HepG2 (cell line): Measurements from ENCODE around the gene CGB3. TPM values are rescaled to one million over a fixed set of nuclear protein-coding genes. Genes with fewer than 3 reads are reported as not detected.
A peak's percentile ranks its signal among the peaks of the same experiment; 100 is the strongest.

Source experiments
- ARHGAP35 ChIP-seq: sonication (generic); formaldehyde crosslinking; IDR thresholded peaks from 2 replicates; pipeline ENCODE4 v1.9.0; 2022; ENCODE audit warnings: mild to moderate bottlenecking, inconsistent platforms, moderate library complexity, missing genetic modification reagents, borderline replicate concordance
- ARID2 ChIP-seq: sonication (generic); formaldehyde crosslinking; IDR thresholded peaks from 2 replicates; pipeline ENCODE4 v1.8.1; 2022; ENCODE audit warnings: mild to moderate bottlenecking, missing genetic modification reagents, borderline replicate concordance
- CBX1 ChIP-seq: IDR thresholded peaks from one replicate; pipeline ENCODE4 v1.6.1; 2016; ENCODE audit warnings: antibody characterized with exemption, low read depth
- CHCHD3 ChIP-seq: sonication (generic); formaldehyde crosslinking; IDR thresholded peaks from 2 replicates; pipeline ENCODE4 v1.8.0; 2022; ENCODE audit warnings: mild to moderate bottlenecking, missing genetic modification reagents, moderate library complexity
- FOXC1 ChIP-seq: sonication (generic); formaldehyde crosslinking; IDR thresholded peaks from 2 replicates; pipeline ENCODE4 v1.8.0; 2022; ENCODE audit warnings: mild to moderate bottlenecking, missing genetic modification reagents, borderline replicate concordance
- HNRNPH1 ChIP-seq: fragments of 200-400 bp; formaldehyde crosslinking; optimal IDR thresholded peaks from 2 replicates; pipeline ENCODE3; 2017; ENCODE audit warnings: mild to moderate bottlenecking, low read depth, low read length
- KDM5A ChIP-seq: fragments of 200-600 bp; sonication (generic); IDR thresholded peaks from 2 replicates; pipeline ENCODE4 v1.7.0; 2018; ENCODE audit warnings: antibody characterized with exemption, mild to moderate bottlenecking, low read length, borderline replicate concordance
- PAWR ChIP-seq: sonication (generic); formaldehyde crosslinking; IDR thresholded peaks from 2 replicates; pipeline ENCODE4 v1.4.0; 2020; ENCODE audit warnings: missing genetic modification reagents, mild to moderate bottlenecking, borderline replicate concordance
- POLR2AphosphoS2 ChIP-seq: IDR thresholded peaks from 2 replicates; pipeline ENCODE4 v1.6.1; 2011; ENCODE audit warnings: low read depth, low read length, improper control_type of control experiment
- RAD21 ChIP-seq: fragments of 450-650 bp; formaldehyde crosslinking; IDR thresholded peaks from 2 replicates; pipeline ENCODE4 v1.5.0; 2020; ENCODE audit warnings: mild to moderate bottlenecking
- RARG ChIP-seq: sonication (generic); formaldehyde crosslinking; IDR thresholded peaks from 2 replicates; pipeline ENCODE4 v1.4.0; 2020; ENCODE audit warnings: low read depth, mild to moderate bottlenecking, missing genetic modification reagents
- SRSF1 ChIP-seq: fragments of 200-400 bp; formaldehyde crosslinking; optimal IDR thresholded peaks from 2 replicates; pipeline ENCODE3; 2017; ENCODE audit warnings: mild to moderate bottlenecking, low read depth, low read length, moderate library complexity
- SSRP1 ChIP-seq: IDR thresholded peaks from 2 replicates; pipeline ENCODE4 v1.6.1; 2016; ENCODE audit warnings: control low read depth
- ZMYM4 ChIP-seq: sonication (generic); formaldehyde crosslinking; IDR thresholded peaks from 2 replicates; pipeline ENCODE4 v1.8.1; 2023; ENCODE audit warnings: mild to moderate bottlenecking, missing genetic modification reagents
- ZNF205 ChIP-seq: IDR thresholded peaks from 2 replicates; pipeline ENCODE4 v1.6.1; 2018; ENCODE audit warnings: missing biosample characterization, missing genetic modification reagents
- ZNF326 ChIP-seq: sonication (generic); formaldehyde crosslinking; IDR thresholded peaks from 2 replicates; pipeline ENCODE4 v1.4.0; 2020; ENCODE audit warnings: missing genetic modification reagents, borderline replicate concordance
- ZNF354B ChIP-seq: sonication (generic); formaldehyde crosslinking; IDR thresholded peaks from 2 replicates; pipeline ENCODE4 v1.8.0; 2022; ENCODE audit warnings: mild to moderate bottlenecking, missing genetic modification reagents
- ZNF430 ChIP-seq: sonication (generic); formaldehyde crosslinking; IDR thresholded peaks from 2 replicates; pipeline ENCODE4 v1.9.0; 2021; ENCODE audit warnings: mild to moderate bottlenecking, missing genetic modification reagents
- ZNF432 ChIP-seq: sonication (generic); formaldehyde crosslinking; IDR thresholded peaks from 2 replicates; pipeline ENCODE4 v1.5.0; 2020; ENCODE audit warnings: missing genetic modification reagents, mild to moderate bottlenecking, borderline replicate concordance
- ZNF468 ChIP-seq: sonication (generic); formaldehyde crosslinking; IDR thresholded peaks from 2 replicates; pipeline ENCODE4 v1.8.0; 2022; ENCODE audit warnings: mild to moderate bottlenecking, moderate library complexity, missing genetic modification reagents
- ZNF549 ChIP-seq: sonication (generic); formaldehyde crosslinking; IDR thresholded peaks from 2 replicates; pipeline ENCODE4 v1.5.0; 2020; ENCODE audit warnings: missing genetic modification reagents
- ZNF879 ChIP-seq: sonication (generic); formaldehyde crosslinking; IDR thresholded peaks from 2 replicates; pipeline ENCODE4 v1.8.1; 2023; ENCODE audit warnings: missing genetic modification reagents
- ZSCAN22 ChIP-seq: sonication (generic); formaldehyde crosslinking; IDR thresholded peaks from 2 replicates; pipeline ENCODE4 v1.4.0; 2020; ENCODE audit warnings: mild to moderate bottlenecking, missing genetic modification reagents
- ZSCAN31 ChIP-seq: sonication (generic); formaldehyde crosslinking; IDR thresholded peaks from 2 replicates; pipeline ENCODE4 v1.5.0; 2020; ENCODE audit warnings: low read depth, mild to moderate bottlenecking, missing genetic modification reagents
- polyA plus RNA-seq, 8 experiments: library from polyadenylated mRNA; depleted of rRNA in 3 of 8; stranded (reverse) in 7 of 8; unstranded in 1 of 8; fragments of >200 nt; fragmentation: Illumina TruSeq in 4 of 8; extraction: Trizol in 4 of 8; gene quantifications; 2 replicates each; pipeline versions ENCODE4 v1.2.1 to v1.2.3, GENCODE V29; 2011 to 2016; ENCODE audit warnings: low read depth in 4 of 8, missing spikeins in 1 of 8, mixed read lengths in 1 of 8; ENCODE audit not compliant: insufficient read depth in 1 of 8
- total RNA-seq, 5 experiments: library from RNA; depleted of rRNA; stranded (reverse); fragments of >200 nt; fragmentation: Illumina TruSeq; extraction: Trizol; gene quantifications; 2 replicates each; pipeline ENCODE4 v1.2.3, GENCODE V29; 2016; ENCODE audit warnings: low read depth in 1 of 5
- TF ChIP-seq, protein P1 (sequence below): sonication (generic); formaldehyde crosslinking; IDR thresholded peaks from 2 replicates; pipeline ENCODE4 v1.4.0; 2020; ENCODE audit warnings: missing genetic modification reagents
- TF ChIP-seq, protein P2 (sequence below): IDR thresholded peaks from 2 replicates; pipeline ENCODE4 v1.6.1; 2016; ENCODE audit warnings: mild to moderate bottlenecking, missing biosample characterization, missing genetic modification reagents
- TF ChIP-seq, protein P3 (sequence below): sonication (generic); formaldehyde crosslinking; IDR thresholded peaks from 2 replicates; pipeline ENCODE4 v1.4.0; 2020; ENCODE audit warnings: missing genetic modification reagents, mild to moderate bottlenecking, borderline replicate concordance

CGB3 gene
- total and polyA plus RNA-seq, 2 of the 13 experiments (the other 11 are each of a cell fraction or from before 2014, with no cell fraction given): not detected

DNA sequence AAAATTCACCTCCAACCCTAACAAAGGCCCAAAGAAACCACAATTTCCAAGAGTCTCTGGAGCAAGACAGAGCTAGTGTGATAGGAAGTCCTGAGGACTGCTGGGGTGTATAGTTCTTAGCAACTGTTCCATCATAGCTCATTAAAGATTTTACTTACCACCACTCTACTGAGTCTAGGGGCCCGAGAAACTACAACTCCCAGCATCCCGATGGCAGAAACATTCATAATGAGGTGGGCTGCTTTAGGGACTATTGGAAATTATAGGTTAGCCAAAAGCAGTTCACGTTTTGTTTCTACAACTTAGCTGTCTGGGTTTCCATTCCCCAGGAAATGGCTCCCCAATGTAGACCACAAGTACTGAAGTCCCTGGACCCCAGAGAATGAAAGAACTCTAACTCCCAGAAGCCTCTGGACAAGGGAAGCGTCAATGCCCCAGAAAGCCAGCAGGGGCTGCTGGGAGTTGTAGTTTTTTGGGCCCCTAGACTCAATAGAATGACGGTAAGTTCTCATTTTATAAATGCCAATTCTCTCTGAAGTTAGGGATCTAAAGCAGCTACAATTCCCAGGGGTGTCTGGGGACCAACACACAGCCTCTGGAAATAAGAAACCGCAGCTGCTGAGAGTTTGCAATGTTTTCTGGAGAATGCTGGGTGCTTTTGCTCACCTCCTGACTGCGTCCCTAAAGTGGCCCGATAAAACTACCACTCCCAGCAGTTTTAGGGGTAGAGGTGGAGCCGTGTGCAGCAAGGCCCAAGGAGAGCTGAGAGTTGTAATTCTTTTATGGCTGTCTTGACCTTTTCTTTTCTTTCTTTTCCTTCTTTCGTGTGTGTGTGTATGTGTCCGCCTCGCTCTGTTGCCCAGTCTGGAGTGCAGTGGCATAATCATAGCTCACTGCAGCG, 47.9 kb downstream of the CGB3 start (continued):
- no peak for TF ChIP-seq ZNF468 (CRISPR knock-in tag)
- TF ChIP-seq, protein P1, sequence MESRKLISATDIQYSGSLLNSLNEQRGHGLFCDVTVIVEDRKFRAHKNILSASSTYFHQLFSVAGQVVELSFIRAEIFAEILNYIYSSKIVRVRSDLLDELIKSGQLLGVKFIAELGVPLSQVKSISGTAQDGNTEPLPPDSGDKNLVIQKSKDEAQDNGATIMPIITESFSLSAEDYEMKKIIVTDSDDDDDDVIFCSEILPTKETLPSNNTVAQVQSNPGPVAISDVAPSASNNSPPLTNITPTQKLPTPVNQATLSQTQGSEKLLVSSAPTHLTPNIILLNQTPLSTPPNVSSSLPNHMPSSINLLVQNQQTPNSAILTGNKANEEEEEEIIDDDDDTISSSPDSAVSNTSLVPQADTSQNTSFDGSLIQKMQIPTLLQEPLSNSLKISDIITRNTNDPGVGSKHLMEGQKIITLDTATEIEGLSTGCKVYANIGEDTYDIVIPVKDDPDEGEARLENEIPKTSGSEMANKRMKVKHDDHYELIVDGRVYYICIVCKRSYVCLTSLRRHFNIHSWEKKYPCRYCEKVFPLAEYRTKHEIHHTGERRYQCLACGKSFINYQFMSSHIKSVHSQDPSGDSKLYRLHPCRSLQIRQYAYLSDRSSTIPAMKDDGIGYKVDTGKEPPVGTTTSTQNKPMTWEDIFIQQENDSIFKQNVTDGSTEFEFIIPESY (CRISPR knock-in tag): peak; percentile 58; the same call in 1 of the 2 replicates
- TF ChIP-seq PAWR (CRISPR knock-in tag): no peak
- no peak for TF ChIP-seq ZMYM4 (CRISPR knock-in tag)
- TF ChIP-seq, protein P2, sequence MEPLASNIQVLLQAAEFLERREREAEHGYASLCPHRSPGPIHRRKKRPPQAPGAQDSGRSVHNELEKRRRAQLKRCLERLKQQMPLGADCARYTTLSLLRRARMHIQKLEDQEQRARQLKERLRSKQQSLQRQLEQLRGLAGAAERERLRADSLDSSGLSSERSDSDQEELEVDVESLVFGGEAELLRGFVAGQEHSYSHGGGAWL (CRISPR knock-in tag): no peak
- no peak for TF ChIP-seq KDM5A
- TF ChIP-seq ZNF326: no peak
- TF ChIP-seq CHCHD3 (CRISPR knock-in tag): no peak
- no peak for TF ChIP-seq ARHGAP35
- no peak for TF ChIP-seq RAD21
- TF ChIP-seq ZSCAN31: no peak
- TF ChIP-seq HNRNPH1: no peak
- no peak for TF ChIP-seq ZNF354B (CRISPR knock-in tag)
- TF ChIP-seq ZSCAN22 (CRISPR knock-in tag): no peak
- TF ChIP-seq SRSF1: no peak
- no peak for TF ChIP-seq SSRP1 (CRISPR knock-in tag)
- no peak for TF ChIP-seq FOXC1
- TF ChIP-seq POLR2AphosphoS2: no peak
- TF ChIP-seq ZNF879 (CRISPR knock-in tag): no peak
- no peak for TF ChIP-seq ZNF430 (CRISPR knock-in tag)
- TF ChIP-seq RARG: no peak
- TF ChIP-seq ZNF205 (CRISPR knock-in tag): no peak
- no peak for TF ChIP-seq ZNF432 (CRISPR knock-in tag)
- no peak for TF ChIP-seq CBX1
- TF ChIP-seq ARID2 (CRISPR knock-in tag): no peak
- TF ChIP-seq ZNF549 (CRISPR knock-in tag): no peak
- TF ChIP-seq, protein P3, sequence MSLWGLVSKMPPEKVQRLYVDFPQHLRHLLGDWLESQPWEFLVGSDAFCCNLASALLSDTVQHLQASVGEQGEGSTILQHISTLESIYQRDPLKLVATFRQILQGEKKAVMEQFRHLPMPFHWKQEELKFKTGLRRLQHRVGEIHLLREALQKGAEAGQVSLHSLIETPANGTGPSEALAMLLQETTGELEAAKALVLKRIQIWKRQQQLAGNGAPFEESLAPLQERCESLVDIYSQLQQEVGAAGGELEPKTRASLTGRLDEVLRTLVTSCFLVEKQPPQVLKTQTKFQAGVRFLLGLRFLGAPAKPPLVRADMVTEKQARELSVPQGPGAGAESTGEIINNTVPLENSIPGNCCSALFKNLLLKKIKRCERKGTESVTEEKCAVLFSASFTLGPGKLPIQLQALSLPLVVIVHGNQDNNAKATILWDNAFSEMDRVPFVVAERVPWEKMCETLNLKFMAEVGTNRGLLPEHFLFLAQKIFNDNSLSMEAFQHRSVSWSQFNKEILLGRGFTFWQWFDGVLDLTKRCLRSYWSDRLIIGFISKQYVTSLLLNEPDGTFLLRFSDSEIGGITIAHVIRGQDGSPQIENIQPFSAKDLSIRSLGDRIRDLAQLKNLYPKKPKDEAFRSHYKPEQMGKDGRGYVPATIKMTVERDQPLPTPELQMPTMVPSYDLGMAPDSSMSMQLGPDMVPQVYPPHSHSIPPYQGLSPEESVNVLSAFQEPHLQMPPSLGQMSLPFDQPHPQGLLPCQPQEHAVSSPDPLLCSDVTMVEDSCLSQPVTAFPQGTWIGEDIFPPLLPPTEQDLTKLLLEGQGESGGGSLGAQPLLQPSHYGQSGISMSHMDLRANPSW: no peak
